GM21528 (cell line): ENCODE measurements around the gene ABCA13.

Experiments used
- ATAC-seq: cut with Tn5 transposase; IDR thresholded peaks from one replicate; pipeline ENCODE4 v1.9.1; 2021; ENCODE audit warnings: mild to moderate bottlenecking, moderate library complexity; ENCODE audit not compliant: unreplicated experiment, low FRiP score

ABCA13 gene

GRCh38 chr7:48426331-48426965 is 255.2 kb downstream of the ABCA13 start:
- ATAC-seq: no peak

GRCh38 chr7:48426966-48427555 is 255.8 kb downstream of the ABCA13 start:
- no peak for ATAC-seq

GRCh38 chr7:48427671-48428070 is 256.4 kb downstream of the ABCA13 start:
- no peak for ATAC-seq

- ATAC-seq: no peak
Measured at GRCh38 chr7:48428091-48428684, 256.9 kb downstream of the ABCA13 start.

- no peak for ATAC-seq
Measured at GRCh38 chr7:48429117-48429516, 257.9 kb downstream of the ABCA13 start.

GRCh38 chr7:48438206-48438605 is 266.9 kb downstream of the ABCA13 start:
- ATAC-seq: no peak

- no peak for ATAC-seq
Measured at GRCh38 chr7:48441848-48442492, 270.7 kb downstream of the ABCA13 start.

- no peak for ATAC-seq
Measured at GRCh38 chr7:48443051-48443450, 271.8 kb downstream of the ABCA13 start.

- ATAC-seq: no peak
Measured at GRCh38 chr7:48446721-48447120, 275.5 kb downstream of the ABCA13 start.

- no peak for ATAC-seq
Measured at GRCh38 chr7:48452218-48452617, 281.0 kb downstream of the ABCA13 start.

- no peak for ATAC-seq
Measured at GRCh38 chr7:48454750-48455192, 283.5 kb downstream of the ABCA13 start.

- ATAC-seq: no peak
Measured at GRCh38 chr7:48455363-48455762, 284.1 kb downstream of the ABCA13 start.

GRCh38 chr7:48458701-48459524 is 287.7 kb downstream of the ABCA13 start:
- no peak for ATAC-seq

- no peak for ATAC-seq
Measured at GRCh38 chr7:48466713-48467112, 295.5 kb downstream of the ABCA13 start.

GRCh38 chr7:48471196-48471595 is 299.9 kb downstream of the ABCA13 start:
- ATAC-seq: no peak

- no peak for ATAC-seq
Measured at GRCh38 chr7:48472640-48473039, 301.4 kb downstream of the ABCA13 start.

GRCh38 chr7:48473205-48473865 is 302.1 kb downstream of the ABCA13 start:
- no peak for ATAC-seq

GRCh38 chr7:48481235-48481634 is 310.0 kb downstream of the ABCA13 start:
- ATAC-seq: no peak

GRCh38 chr7:48497521-48497920 is 326.3 kb downstream of the ABCA13 start:
- ATAC-seq: no peak

- ATAC-seq: no peak
Measured at GRCh38 chr7:48502021-48502420, 330.8 kb downstream of the ABCA13 start.
